PC-3 (cell line): ENCODE results near the gene IFI35. TPM values are rescaled to one million over a fixed set of nuclear protein-coding genes. Genes with fewer than 3 reads are reported as not detected.

ENCODE experiments used
- ATAC-seq: fragments of 200-7000 bp; cut with Tn5 transposase; 2 replicates; pipeline ENCODE4 v1.9.1; 2020; ENCODE audit warnings: mild to moderate bottlenecking, moderate library complexity
- BruUV-seq: library from RNA; stranded (reverse); fragments of 400-500 nt; replicated peaks from 2 replicates; lab custom pipeline; 2021; lab: Mats Ljungman, UMichigan
- CTCF ChIA-PET: fragments of 300-600 bp; sonication (Branson Sonifier 250); formaldehyde crosslinking; loops from one replicate; lab custom pipeline; 2022; ENCODE audit warnings: antibody characterized with exemption; lab: Charles Lee
- POLR2A ChIA-PET: fragments of 300-600 bp; sonication (Branson Sonifier 250); formaldehyde crosslinking; loops from one replicate; lab custom pipeline; 2022; ENCODE audit warnings: antibody characterized with exemption; ENCODE audit not compliant: unreplicated experiment; lab: Charles Lee
- DNase-seq: peaks from one replicate; pipeline ENCODE4 v3.0.0-alpha.2; 2015
- H2AFZ ChIP-seq: fragments of 300-600 bp; sonication (generic); 2 replicates; pipeline ENCODE4 v1.6.0; 2016; ENCODE audit warnings: antibody characterized with exemption, low read length
- H3F3A ChIP-seq: fragments of 300-600 bp; sonication (generic); one replicate; pipeline ENCODE4 v1.6.0; 2017; ENCODE audit warnings: antibody characterized with exemption, low read length, control low read depth, mild to moderate bottlenecking; ENCODE audit not compliant: unreplicated experiment
- H3K27ac ChIP-seq: fragments of 300-600 bp; sonication (generic); 2 replicates; pipeline ENCODE4 v1.5.1; 2016; ENCODE audit warnings: mild to moderate bottlenecking, low read length
- H3K27me3 ChIP-seq: fragments of 300-600 bp; sonication (generic); 2 replicates; pipeline ENCODE4 v1.6.1; 2016; ENCODE audit warnings: low read length, mixed read lengths
- H3K36me3 ChIP-seq: fragments of 300-600 bp; sonication (generic); 2 replicates; pipeline ENCODE4 v1.6.1; 2016; ENCODE audit warnings: low read depth, mixed run types, low read length, mixed read lengths
- H3K4me1 ChIP-seq: fragments of 300-600 bp; sonication (generic); 2 replicates; pipeline ENCODE4 v1.5.1; 2016; ENCODE audit warnings: low read length; ENCODE audit not compliant: insufficient read depth
- H3K4me2 ChIP-seq: fragments of 300-600 bp; sonication (generic); 2 replicates; pipeline ENCODE4 v1.6.0; 2016; ENCODE audit warnings: low read length
- H3K4me3 ChIP-seq: fragments of 300-600 bp; sonication (generic); 2 replicates; pipeline ENCODE4 v1.5.1; 2016; ENCODE audit warnings: mild to moderate bottlenecking, low read length, mixed read lengths
- H3K79me2 ChIP-seq: fragments of 300-600 bp; sonication (generic); 2 replicates; pipeline ENCODE4 v1.6.1; 2017; ENCODE audit warnings: low read length, mixed read lengths
- H3K9ac ChIP-seq: fragments of 300-600 bp; sonication (generic); 2 replicates; pipeline ENCODE4 v1.6.0; 2016; ENCODE audit warnings: mild to moderate bottlenecking, low read length
- H3K9me2 ChIP-seq: fragments of 300-600 bp; sonication (generic); replicated peaks from 2 replicates; pipeline ENCODE4 v1.6.1; 2016; ENCODE audit warnings: mixed run types, low read length, mixed read lengths
- H3K9me3 ChIP-seq: fragments of 300-600 bp; sonication (generic); 2 replicates; pipeline ENCODE4 v1.6.1; 2016; ENCODE audit warnings: low read length, mixed read lengths
- H4K20me1 ChIP-seq: fragments of 300-600 bp; sonication (generic); 2 replicates; pipeline ENCODE4 v1.6.1; 2016; ENCODE audit warnings: low read length, mixed read lengths
- EZH2 ChIP-seq: fragments of 300-600 bp; sonication (generic); IDR thresholded peaks from one replicate; pipeline ENCODE4 v1.6.1; 2017; ENCODE audit warnings: antibody characterized with exemption, mild to moderate bottlenecking, low read length; ENCODE audit not compliant: unreplicated experiment
- EZH2phosphoT487 ChIP-seq: fragments of 300-600 bp; sonication (generic); IDR thresholded peaks from 2 replicates; pipeline ENCODE4 v1.6.1; 2018; ENCODE audit warnings: mild to moderate bottlenecking, antibody characterized with exemption, low read length, borderline replicate concordance
- intact Hi-C: fragments of 100-400 bp; cut with micrococcal nuclease; formaldehyde crosslinking; loops from 2 replicates; pipeline ENCODE4 v1.9.0; 2023
- total RNA-seq: library from RNA; depleted of rRNA; stranded (reverse); fragments of >200 nt; gene quantifications from 2 replicates; pipeline ENCODE4 v1.2.3, GENCODE V29; 2014
- TF ChIP-seq, protein P1 (sequence below): fragments of 300-600 bp; sonication (generic); conservative IDR thresholded peaks from 2 replicates; pipeline ENCODE4 v1.5.1; 2017; ENCODE audit warnings: antibody characterized with exemption, low read depth, mild to moderate bottlenecking, low read length

Gene IFI35
- total RNA-seq, 1 experiment from 2014 or later = 12.3 TPM

DNA sequence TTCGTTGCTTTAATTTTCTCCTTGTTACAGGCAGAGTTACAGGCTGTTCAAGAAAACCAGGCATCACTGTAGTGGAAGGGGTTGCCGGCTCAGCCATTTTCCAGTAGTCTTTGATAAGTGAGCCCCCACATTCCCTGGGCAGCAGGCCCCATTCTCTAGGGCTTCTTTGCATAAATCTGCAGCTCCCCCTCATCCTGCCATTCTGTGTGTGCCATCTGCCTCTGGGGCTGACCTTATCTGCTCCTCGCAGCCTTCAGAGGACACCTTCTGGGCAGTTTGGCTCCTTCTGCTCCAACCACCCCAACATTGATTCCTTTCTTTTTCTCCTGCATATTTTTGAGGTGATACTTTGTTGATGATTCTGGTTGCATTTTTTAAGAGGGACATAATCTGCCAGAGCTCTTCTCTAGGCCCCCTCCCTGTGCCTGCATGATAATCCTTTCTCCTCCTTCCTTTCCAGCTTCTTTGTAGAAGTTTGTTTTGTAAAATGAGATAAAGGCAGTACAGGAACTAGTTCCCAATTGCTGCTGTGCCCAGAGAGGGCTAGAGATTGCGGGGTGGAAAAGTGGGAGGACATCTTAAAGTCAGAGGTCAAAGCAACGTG is 35.5 kb downstream of the IFI35 start:
- no peak overlapping the region for H2AFZ ChIP-seq
- no peak overlapping the region for H3K4me3 ChIP-seq
- H3K27ac ChIP-seq = no peak overlapping the region
- no peak for DNase-seq
- H3K4me1 ChIP-seq = no peaks in the 10 kb centered on the region
- ATAC-seq = no peak
- no TSS peak for BruUV-seq
- no peaks in the 10 kb centered on the region for H3K9me2 ChIP-seq
- TF ChIP-seq, protein P1, sequence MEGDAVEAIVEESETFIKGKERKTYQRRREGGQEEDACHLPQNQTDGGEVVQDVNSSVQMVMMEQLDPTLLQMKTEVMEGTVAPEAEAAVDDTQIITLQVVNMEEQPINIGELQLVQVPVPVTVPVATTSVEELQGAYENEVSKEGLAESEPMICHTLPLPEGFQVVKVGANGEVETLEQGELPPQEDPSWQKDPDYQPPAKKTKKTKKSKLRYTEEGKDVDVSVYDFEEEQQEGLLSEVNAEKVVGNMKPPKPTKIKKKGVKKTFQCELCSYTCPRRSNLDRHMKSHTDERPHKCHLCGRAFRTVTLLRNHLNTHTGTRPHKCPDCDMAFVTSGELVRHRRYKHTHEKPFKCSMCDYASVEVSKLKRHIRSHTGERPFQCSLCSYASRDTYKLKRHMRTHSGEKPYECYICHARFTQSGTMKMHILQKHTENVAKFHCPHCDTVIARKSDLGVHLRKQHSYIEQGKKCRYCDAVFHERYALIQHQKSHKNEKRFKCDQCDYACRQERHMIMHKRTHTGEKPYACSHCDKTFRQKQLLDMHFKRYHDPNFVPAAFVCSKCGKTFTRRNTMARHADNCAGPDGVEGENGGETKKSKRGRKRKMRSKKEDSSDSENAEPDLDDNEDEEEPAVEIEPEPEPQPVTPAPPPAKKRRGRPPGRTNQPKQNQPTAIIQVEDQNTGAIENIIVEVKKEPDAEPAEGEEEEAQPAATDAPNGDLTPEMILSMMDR = no peak
- TF ChIP-seq EZH2 (no peak), EZH2phosphoT487 (no peak)
- intact Hi-C loops = no loop called here
- CTCF ChIA-PET = no interaction called here
- H3K9me3 ChIP-seq = no peaks in the 10 kb centered on the region
- H4K20me1 ChIP-seq = no peaks in the 10 kb centered on the region
- H3K9ac ChIP-seq = no peak overlapping the region
- H3F3A ChIP-seq = no peaks in the 10 kb centered on the region
- no peaks in the 10 kb centered on the region; the same call in 1 of the 2 replicates for H3K36me3 ChIP-seq
- no peak overlapping the region for H3K4me2 ChIP-seq
- H3K79me2 ChIP-seq = no peaks in the 10 kb centered on the region
- no peaks in the 10 kb centered on the region for H3K27me3 ChIP-seq
- POLR2A ChIA-PET = no interaction called here

DNA sequence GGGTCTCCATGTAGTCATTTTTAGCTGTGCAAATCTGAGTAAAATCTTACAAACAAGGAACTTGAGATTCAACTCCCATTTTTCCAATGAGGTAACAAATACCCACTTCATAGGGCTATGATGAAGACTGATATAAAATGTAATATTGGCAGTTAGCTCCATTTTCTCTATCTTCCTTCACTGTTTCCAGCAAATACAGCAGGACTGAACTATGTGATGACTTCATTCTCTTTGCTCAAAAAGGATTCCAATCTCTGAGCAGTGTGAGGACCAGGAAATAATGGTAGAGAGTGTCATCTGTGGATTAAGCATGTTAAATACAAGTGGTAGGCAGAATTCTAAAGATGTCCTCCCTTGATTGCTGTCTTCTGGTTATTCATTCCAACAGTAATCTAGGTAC is 36.7 kb downstream of the IFI35 start:
- DNase-seq = no peak
- Histone ChIP-seq H3K4me3 (no peak overlapping the region), H3K9ac (no peak overlapping the region), H3K27ac (no peak overlapping the region), H3F3A (no peaks in the 10 kb centered on the region), H3K9me3 (no peaks in the 10 kb centered on the region), H3K4me2 (no peak overlapping the region), H4K20me1 (no peaks in the 10 kb centered on the region), H2AFZ (no peak overlapping the region), H3K27me3 (no peaks in the 10 kb centered on the region), H3K4me1 (no peaks in the 10 kb centered on the region), H3K79me2 (no peaks in the 10 kb centered on the region), H3K36me3 (no peaks in the 10 kb centered on the region; the same call in 1 of the 2 replicates), H3K9me2 (no peaks in the 10 kb centered on the region)
- CTCF ChIA-PET = no interaction called here
- no TSS peak for BruUV-seq
- intact Hi-C loops = no loop called here
- POLR2A ChIA-PET = no interaction called here
- TF ChIP-seq EZH2 = no peak
- TF ChIP-seq EZH2phosphoT487 = no peak
- TF ChIP-seq, protein P1 = no peak
- no peak for ATAC-seq

DNA sequence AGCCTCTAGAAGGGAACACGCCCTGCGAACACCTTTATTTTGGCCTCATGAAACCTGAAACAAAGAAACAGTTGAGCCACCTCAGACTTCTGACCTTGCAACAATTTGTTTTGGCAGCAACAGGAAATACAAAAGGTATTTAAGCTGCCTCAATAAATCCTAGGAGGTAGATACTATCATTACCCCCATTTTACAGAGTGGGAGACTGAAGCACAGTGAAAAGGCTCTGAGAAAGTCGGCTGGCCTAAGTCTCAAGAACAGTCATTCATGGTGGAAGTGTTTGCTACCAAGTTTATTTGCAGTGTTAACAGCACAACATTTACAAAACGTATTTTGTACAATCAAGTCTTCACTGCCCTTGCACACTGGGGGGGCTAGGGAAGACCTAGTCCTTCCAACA is 37.4 kb downstream of the IFI35 start:
- no peak for ATAC-seq
- Histone ChIP-seq H3K27ac (no peak overlapping the region), H3F3A (no peaks in the 10 kb centered on the region), H3K9me3 (no peaks in the 10 kb centered on the region), H2AFZ (no peak overlapping the region), H3K27me3 (no peaks in the 10 kb centered on the region), H3K4me2 (no peak overlapping the region), H3K4me1 (no peaks in the 10 kb centered on the region), H3K4me3 (no peak overlapping the region), H3K36me3 (no peaks in the 10 kb centered on the region; the same call in 1 of the 2 replicates), H3K9me2 (no peaks in the 10 kb centered on the region), H3K9ac (no peak overlapping the region), H3K79me2 (no peaks in the 10 kb centered on the region), H4K20me1 (no peaks in the 10 kb centered on the region)
- POLR2A ChIA-PET = no interaction called here
- DNase-seq = no peak
- intact Hi-C loops = no loop called here
- TF ChIP-seq EZH2 (no peak), EZH2phosphoT487 (no peak)
- TF ChIP-seq, protein P1 = no peak
- BruUV-seq = no TSS peak
- CTCF ChIA-PET = no interaction called here
